ENCODE measurements around the gene ZNF429.

DNA sequence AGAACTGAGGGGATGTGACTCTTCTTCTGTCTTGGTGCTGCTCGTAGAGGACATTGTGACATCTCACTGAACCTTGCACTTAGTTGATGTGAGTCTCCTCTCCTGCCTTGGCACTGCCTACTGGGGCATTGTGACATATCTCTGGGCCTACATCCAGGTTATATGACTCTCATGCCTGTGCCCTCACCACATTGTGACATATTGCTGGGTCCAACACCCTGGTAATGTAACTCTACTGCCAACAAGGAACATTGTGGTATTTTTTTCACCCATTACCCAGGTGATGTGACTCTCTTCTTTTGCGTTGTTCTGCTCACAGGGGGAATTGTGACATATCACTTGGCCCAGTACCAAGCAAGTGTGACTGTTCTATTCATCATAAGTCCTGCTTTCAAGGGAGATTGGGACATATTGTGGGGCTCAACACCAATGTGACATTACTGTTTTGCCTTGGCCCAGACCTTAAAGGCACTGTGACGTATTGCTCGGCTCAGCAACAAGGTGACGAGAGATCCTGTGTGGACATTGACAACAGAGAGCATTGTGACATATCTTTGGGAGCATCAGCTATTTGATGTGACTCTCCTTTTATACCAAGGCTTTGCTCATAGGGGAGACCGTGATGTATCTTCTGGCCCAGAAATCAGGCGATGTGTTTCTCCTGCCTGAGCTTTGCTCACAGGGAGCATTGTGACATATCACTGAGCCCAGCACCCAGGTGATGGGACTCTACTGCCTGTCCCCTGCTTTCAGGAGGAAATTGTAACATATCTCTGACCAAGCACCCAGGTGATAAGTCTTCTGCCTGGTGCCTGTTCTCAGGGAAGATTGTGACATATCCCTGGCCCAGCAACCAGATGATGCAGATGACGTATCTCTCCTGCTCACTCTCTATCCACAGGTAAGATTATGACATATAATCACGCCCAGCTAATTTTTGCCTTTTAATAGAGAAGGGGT lies 12.2 kb upstream of the ZNF429 start:
- TF ChIP-seq, protein P1, sequence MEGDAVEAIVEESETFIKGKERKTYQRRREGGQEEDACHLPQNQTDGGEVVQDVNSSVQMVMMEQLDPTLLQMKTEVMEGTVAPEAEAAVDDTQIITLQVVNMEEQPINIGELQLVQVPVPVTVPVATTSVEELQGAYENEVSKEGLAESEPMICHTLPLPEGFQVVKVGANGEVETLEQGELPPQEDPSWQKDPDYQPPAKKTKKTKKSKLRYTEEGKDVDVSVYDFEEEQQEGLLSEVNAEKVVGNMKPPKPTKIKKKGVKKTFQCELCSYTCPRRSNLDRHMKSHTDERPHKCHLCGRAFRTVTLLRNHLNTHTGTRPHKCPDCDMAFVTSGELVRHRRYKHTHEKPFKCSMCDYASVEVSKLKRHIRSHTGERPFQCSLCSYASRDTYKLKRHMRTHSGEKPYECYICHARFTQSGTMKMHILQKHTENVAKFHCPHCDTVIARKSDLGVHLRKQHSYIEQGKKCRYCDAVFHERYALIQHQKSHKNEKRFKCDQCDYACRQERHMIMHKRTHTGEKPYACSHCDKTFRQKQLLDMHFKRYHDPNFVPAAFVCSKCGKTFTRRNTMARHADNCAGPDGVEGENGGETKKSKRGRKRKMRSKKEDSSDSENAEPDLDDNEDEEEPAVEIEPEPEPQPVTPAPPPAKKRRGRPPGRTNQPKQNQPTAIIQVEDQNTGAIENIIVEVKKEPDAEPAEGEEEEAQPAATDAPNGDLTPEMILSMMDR (IDR thresholded peaks at IDR 0.05) = no peak
- no peak for TF ChIP-seq POLR2AphosphoS5 (IDR thresholded peaks at IDR 0.05; ENCODE audit: low read depth, low read length)
- TF ChIP-seq, protein P2, sequence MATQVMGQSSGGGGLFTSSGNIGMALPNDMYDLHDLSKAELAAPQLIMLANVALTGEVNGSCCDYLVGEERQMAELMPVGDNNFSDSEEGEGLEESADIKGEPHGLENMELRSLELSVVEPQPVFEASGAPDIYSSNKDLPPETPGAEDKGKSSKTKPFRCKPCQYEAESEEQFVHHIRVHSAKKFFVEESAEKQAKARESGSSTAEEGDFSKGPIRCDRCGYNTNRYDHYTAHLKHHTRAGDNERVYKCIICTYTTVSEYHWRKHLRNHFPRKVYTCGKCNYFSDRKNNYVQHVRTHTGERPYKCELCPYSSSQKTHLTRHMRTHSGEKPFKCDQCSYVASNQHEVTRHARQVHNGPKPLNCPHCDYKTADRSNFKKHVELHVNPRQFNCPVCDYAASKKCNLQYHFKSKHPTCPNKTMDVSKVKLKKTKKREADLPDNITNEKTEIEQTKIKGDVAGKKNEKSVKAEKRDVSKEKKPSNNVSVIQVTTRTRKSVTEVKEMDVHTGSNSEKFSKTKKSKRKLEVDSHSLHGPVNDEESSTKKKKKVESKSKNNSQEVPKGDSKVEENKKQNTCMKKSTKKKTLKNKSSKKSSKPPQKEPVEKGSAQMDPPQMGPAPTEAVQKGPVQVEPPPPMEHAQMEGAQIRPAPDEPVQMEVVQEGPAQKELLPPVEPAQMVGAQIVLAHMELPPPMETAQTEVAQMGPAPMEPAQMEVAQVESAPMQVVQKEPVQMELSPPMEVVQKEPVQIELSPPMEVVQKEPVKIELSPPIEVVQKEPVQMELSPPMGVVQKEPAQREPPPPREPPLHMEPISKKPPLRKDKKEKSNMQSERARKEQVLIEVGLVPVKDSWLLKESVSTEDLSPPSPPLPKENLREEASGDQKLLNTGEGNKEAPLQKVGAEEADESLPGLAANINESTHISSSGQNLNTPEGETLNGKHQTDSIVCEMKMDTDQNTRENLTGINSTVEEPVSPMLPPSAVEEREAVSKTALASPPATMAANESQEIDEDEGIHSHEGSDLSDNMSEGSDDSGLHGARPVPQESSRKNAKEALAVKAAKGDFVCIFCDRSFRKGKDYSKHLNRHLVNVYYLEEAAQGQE (IDR thresholded peaks at IDR 0.05; ENCODE audit: insufficient read depth in 1 of 2, low read depth in 2 of 2, low read length in 1 of 2) = no peak

Measured in Panc1 (cell line).